Measurements from ENCODE around the gene CCDC85C. TPM values are rescaled to one million over a fixed set of nuclear protein-coding genes. Genes with fewer than 3 reads are reported as not detected.

CCDC85C gene
- total RNA-seq, 6 experiments from 2014 or later, result 31.3 to 41.4 (median 34.3) TPM

DNA sequence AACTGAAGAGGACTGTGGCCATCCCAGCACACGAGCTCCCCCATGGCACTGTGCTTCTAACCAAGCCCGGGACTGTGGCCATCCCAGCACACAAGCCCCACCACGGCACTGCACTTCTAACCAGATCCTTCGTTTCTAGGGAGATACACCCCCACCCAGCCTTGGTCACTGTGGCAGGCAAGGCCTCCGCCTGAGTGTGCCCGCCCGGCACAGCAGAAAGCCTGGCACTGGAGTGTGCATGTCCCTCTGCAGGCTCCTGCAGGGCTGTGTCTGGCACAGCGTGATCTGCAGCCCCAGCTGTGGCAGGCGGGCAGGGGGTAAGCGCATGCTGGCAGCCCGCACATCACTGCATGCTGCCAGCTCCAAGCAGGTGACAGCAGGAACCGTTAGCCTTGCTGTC is 49.8 kb downstream of the CCDC85C start:
- Mint-ChIP-seq H3K9me3 (peaks cover 7% of the 10 kb centered on the region; the same call in 1 of the 2 replicates), H3K4me1 (ENCODE audit: low read depth) (peaks cover 12% of the 10 kb centered on the region), H3K27ac (no peak overlapping the region), H3K27me3 (ENCODE audit: insufficient read depth) (no peaks in the 10 kb centered on the region; the same call in 1 of the 2 replicates), H3K4me3 (no peak overlapping the region), H3K36me3 (ENCODE audit: low read depth) (peaks cover 9% of the 10 kb centered on the region)
- TF ChIP-seq, protein P1, sequence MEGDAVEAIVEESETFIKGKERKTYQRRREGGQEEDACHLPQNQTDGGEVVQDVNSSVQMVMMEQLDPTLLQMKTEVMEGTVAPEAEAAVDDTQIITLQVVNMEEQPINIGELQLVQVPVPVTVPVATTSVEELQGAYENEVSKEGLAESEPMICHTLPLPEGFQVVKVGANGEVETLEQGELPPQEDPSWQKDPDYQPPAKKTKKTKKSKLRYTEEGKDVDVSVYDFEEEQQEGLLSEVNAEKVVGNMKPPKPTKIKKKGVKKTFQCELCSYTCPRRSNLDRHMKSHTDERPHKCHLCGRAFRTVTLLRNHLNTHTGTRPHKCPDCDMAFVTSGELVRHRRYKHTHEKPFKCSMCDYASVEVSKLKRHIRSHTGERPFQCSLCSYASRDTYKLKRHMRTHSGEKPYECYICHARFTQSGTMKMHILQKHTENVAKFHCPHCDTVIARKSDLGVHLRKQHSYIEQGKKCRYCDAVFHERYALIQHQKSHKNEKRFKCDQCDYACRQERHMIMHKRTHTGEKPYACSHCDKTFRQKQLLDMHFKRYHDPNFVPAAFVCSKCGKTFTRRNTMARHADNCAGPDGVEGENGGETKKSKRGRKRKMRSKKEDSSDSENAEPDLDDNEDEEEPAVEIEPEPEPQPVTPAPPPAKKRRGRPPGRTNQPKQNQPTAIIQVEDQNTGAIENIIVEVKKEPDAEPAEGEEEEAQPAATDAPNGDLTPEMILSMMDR (IDR thresholded peaks at IDR 0.05), result no peak
- no peak for DNase-seq

DNA sequence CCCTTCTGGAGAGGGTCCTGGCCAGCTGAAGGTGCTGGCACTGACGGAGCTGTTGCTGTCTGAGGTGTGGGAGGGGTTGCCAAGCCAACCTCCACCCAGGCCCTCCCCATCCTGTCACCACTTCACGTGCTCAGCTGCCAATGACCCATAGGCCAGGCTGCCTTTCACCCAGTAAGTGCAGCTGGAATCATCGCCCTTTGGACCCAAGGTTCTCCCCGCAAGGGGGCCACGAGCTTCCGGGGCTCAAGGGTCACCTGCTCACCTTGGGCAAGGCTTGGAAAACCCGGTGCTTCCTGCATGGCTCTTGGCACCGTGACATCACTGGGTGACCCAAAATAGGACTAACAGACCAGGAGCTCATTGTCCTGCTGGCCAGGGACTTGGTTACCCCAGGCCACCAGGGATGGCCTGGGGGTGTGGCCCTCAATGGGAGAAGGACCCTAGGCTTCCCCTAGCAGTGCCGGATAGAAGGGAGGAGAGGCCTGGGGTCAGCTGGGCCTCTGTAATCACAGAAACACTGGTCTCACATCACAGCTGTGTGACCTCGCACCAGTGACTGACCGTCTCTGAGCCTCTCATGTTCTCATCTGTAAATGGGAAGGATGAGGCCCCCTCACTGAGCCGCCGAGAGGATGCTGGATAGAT is 51.3 kb downstream of the CCDC85C start:
- Mint-ChIP-seq H3K9me3 (no peaks in the 10 kb centered on the region), H3K4me3 (no peak overlapping the region), H3K4me1 (ENCODE audit: low read depth) (peaks cover 26% of the 10 kb centered on the region), H3K27ac (no peak overlapping the region), H3K36me3 (ENCODE audit: low read depth) (no peaks in the 10 kb centered on the region; the same call in 1 of the 2 replicates), H3K27me3 (ENCODE audit: insufficient read depth) (no peaks in the 10 kb centered on the region; the same call in 1 of the 2 replicates)
- DNase-seq, result no peak
- TF ChIP-seq, protein P1 (IDR thresholded peaks at IDR 0.05), result no peak

DNA sequence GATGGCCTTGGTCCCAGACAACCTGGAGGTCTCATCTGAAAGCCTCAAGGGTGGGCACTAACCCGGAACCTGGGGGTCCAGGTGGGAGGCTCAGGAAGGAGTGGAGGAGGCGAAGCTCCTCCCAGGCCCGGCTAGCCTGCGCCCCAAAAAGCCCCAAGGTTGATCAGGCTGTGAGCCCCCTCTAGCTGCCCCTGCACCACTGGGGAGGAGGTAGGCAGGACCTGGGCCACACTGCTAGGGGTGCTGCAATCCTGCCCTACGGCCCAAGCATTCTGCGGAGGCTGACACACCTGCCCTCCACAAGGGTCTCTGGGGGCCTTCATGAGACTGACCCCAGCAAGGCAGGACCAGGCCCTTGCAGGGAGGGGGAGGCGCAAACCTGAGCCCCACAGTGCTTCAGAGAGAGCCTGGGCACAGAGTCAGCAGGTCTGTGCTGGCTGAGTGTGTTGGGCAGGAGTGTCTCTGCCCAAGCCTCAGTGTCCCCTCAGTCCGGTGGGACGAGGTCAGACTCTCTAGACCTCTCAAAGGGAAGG is 51.9 kb downstream of the CCDC85C start:
- DNase-seq, result no peak
- peaks cover 26% of the 10 kb centered on the region for H3K4me1 Mint-ChIP-seq (ENCODE audit: low read depth)
- H3K9me3 Mint-ChIP-seq, result no peaks in the 10 kb centered on the region
- H3K27me3 Mint-ChIP-seq (ENCODE audit: insufficient read depth), result no peaks in the 10 kb centered on the region; the same call in 1 of the 2 replicates
- H3K4me3 Mint-ChIP-seq, result no peak overlapping the region
- TF ChIP-seq, protein P1 (IDR thresholded peaks at IDR 0.05), result no peak
- no peaks in the 10 kb centered on the region for H3K36me3 Mint-ChIP-seq (ENCODE audit: low read depth)
- H3K27ac Mint-ChIP-seq, result no peak overlapping the region

DNA sequence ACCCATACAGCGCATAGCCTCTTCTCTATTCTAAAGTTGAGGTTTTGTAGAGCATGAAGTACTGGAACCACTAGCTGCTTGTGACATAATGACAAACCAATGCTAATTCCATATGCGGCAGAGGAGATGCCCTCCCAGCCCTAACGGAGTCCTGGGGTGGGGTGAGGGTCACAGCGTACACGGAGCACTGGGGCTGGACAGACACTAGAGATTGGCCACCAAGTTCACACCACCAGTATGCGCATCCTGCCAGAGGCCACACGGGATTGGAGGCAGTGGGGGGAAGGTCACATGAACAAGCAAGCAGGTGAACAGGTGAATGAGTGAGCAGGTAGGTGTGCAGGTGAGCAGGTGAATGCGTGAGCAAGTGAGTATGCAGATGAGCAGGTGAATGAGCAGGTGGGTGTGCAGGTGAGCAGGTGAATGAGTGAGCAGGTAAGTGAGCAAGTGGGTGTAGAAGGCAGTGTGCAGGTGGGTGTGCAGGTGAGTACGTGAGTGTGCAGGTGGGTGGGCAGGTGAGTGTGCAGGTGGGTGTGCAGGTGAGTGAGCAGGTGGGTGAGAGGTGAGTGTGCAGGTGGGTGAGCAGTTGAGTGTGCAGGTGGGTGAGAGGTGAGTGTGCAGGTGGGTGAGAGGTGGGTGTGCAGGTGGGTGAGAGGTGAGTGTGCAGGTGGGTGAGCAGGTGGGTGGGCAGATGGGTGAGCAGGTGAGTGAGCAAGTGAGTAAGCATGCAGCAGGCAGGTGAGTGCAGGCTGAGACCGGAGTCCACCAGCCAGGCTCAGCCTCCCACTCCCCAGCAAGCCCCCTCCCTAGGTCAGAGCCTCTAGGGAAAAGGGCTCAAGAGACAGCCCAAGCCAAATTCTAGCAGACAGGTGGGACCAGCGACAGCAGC is 52.7 kb downstream of the CCDC85C start:
- Mint-ChIP-seq H3K9me3 (no peaks in the 10 kb centered on the region), H3K27me3 (ENCODE audit: insufficient read depth) (no peaks in the 10 kb centered on the region; the same call in 1 of the 2 replicates), H3K4me3 (no peak overlapping the region), H3K4me1 (ENCODE audit: low read depth) (peaks cover 29% of the 10 kb centered on the region), H3K36me3 (ENCODE audit: low read depth) (no peaks in the 10 kb centered on the region), H3K27ac (no peak overlapping the region)
- TF ChIP-seq, protein P1 (IDR thresholded peaks at IDR 0.05), result no peak
- no peak for DNase-seq

DNA sequence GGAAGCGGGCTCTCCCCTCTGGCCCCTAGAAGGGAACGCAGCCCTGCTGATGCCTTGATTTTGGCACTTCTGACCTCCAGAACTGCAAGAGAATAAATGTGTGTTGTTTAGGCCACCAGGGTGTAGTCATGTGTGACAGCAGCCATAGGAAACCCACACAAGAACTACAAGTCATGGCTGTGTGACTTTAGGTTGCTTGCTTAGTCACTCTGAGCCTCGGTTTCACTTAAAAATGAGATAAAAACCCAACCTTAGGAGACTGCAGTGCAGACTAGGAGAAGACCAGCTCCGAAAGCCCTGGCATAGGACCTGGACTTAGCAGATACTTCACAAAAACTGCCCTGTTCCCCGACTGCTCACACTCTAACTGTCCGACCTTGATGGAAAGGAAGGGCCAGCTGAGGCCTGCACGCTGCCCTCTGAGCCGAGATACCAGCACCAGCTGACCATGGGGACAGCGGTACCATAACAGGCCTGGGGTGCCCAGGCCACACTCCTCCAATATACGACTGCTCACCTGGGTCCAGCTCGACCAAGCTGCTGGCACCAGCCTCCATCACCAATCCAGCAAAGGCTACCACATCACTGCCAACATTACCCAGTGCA is 53.5 kb downstream of the CCDC85C start:
- Mint-ChIP-seq H3K4me1 (ENCODE audit: low read depth) (peaks cover 37% of the 10 kb centered on the region), H3K27ac (no peak overlapping the region), H3K27me3 (ENCODE audit: insufficient read depth) (no peaks in the 10 kb centered on the region; the same call in 1 of the 2 replicates), H3K4me3 (no peak overlapping the region), H3K36me3 (ENCODE audit: low read depth) (no peaks in the 10 kb centered on the region), H3K9me3 (no peaks in the 10 kb centered on the region)
- TF ChIP-seq, protein P1 (IDR thresholded peaks at IDR 0.05), result 0 out of 2 replicates have a peak, but pooled peaks have one; percentile 17
- DNase-seq, result no peak
